ENCODE results near the gene MS4A18.

The MS4A18 gene

GRCh38 chr11:60791153-60791933 is 66.8 kb downstream of the MS4A18 start:
- no peak for TF ChIP-seq CTCF (conservative IDR thresholded peaks at IDR 0.05; ENCODE audit: low read depth, low read length)
- no peaks in the 10 kb centered on the region for H3K4me1 ChIP-seq (ENCODE audit: low read depth, poor library complexity, severe bottlenecking)
- no peaks in the 10 kb centered on the region for H3K36me3 ChIP-seq (ENCODE audit: insufficient read depth)
- H3K27me3 ChIP-seq (ENCODE audit: insufficient read depth, low read depth) = no peaks in the 10 kb centered on the region
- no peaks in the 10 kb centered on the region for H4K20me1 ChIP-seq (ENCODE audit: insufficient read depth)
- no peak overlapping the region for H3K27ac ChIP-seq
- no peaks in the 10 kb centered on the region for H3K79me2 ChIP-seq (ENCODE audit: insufficient read depth, low read depth)
- no peak overlapping the region for H2AFZ ChIP-seq (ENCODE audit: low read depth)
- no peak overlapping the region for H3K4me2 ChIP-seq
- no peak overlapping the region for H3K9ac ChIP-seq
- H3K4me3 ChIP-seq (IDR thresholded peaks at IDR 0.05; ENCODE audit: insufficient read depth, low read depth, low read length) = no peak overlapping the region

GRCh38 chr11:60792521-60792920 is 68.0 kb downstream of the MS4A18 start:
- no peak for TF ChIP-seq CTCF (conservative IDR thresholded peaks at IDR 0.05; ENCODE audit: low read depth, low read length)

More at GRCh38 chr11:60792521-60792920, 68.0 kb downstream of the MS4A18 start:
- H3K79me2 ChIP-seq (ENCODE audit: insufficient read depth, low read depth) = no peaks in the 10 kb centered on the region
- no peaks in the 10 kb centered on the region for H3K36me3 ChIP-seq (ENCODE audit: insufficient read depth)
- H3K4me3 ChIP-seq (IDR thresholded peaks at IDR 0.05; ENCODE audit: insufficient read depth, low read depth, low read length) = no peak overlapping the region
- no peak overlapping the region for H3K9ac ChIP-seq
- H3K27me3 ChIP-seq (ENCODE audit: insufficient read depth, low read depth) = no peaks in the 10 kb centered on the region
- no peak overlapping the region for H3K4me2 ChIP-seq
- no peak overlapping the region for H2AFZ ChIP-seq (ENCODE audit: low read depth)
- no peak overlapping the region for H3K27ac ChIP-seq
- H3K4me1 ChIP-seq (ENCODE audit: low read depth, poor library complexity, severe bottlenecking) = no peaks in the 10 kb centered on the region
- H4K20me1 ChIP-seq (ENCODE audit: insufficient read depth) = no peaks in the 10 kb centered on the region
